GM12872 (cell line): ENCODE results near the gene PIGU.
A peak's percentile ranks its signal among the peaks of the same experiment; 100 is the strongest.

Experiments used
- TF ChIP-seq, protein P1 (sequence below): IDR thresholded peaks from 3 replicates; pipeline ENCODE4 v1.5.1; 2011; ENCODE audit warnings: low read depth, mild to moderate bottlenecking, low read length, moderate library complexity; ENCODE audit not compliant: insufficient read depth

The PIGU gene

DNA sequence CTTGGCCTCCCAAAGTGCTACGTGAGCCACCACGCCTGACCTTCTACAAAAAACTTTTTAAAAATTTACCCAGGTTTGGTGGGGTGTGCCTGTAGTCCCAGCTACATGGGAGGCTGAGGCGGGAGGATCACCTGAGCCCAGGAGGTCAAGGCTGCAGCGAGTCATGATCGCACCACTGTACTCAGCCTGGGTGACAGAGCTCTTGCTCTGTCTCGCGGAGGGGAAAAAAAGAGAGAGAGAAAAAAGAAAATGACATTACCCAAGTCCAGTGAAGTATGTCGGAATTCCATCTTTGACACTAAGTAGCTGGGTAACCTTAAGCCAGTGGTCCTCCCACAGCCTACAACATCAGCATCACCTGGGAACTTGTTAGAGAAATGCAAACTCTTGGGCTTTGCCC lies 137.1 kb downstream of the PIGU start:
- TF ChIP-seq, protein P1, sequence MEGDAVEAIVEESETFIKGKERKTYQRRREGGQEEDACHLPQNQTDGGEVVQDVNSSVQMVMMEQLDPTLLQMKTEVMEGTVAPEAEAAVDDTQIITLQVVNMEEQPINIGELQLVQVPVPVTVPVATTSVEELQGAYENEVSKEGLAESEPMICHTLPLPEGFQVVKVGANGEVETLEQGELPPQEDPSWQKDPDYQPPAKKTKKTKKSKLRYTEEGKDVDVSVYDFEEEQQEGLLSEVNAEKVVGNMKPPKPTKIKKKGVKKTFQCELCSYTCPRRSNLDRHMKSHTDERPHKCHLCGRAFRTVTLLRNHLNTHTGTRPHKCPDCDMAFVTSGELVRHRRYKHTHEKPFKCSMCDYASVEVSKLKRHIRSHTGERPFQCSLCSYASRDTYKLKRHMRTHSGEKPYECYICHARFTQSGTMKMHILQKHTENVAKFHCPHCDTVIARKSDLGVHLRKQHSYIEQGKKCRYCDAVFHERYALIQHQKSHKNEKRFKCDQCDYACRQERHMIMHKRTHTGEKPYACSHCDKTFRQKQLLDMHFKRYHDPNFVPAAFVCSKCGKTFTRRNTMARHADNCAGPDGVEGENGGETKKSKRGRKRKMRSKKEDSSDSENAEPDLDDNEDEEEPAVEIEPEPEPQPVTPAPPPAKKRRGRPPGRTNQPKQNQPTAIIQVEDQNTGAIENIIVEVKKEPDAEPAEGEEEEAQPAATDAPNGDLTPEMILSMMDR: no peak

DNA sequence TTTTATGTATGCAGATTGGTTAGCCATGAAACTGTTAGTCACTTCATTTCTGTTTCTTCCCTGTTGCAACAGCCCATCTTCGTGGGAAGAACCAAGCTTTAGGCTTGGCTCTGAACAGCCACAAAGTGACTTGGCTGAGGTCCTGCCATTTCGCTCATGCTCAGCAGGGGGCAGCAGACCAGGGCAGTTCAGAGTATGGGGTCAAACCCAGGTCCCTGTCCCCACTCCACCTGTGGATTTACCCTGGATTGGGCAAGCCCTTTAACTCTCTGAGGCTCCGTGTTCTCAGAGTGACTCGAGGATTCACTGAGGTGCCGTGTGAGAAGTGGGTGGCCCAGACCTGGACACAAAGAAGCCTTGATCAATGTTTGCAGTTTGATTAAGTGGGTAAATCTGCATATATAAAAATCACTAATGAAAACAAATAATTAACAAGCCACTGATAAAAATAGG lies 138.2 kb downstream of the PIGU start:
- TF ChIP-seq, protein P1: peak; percentile 95

DNA sequence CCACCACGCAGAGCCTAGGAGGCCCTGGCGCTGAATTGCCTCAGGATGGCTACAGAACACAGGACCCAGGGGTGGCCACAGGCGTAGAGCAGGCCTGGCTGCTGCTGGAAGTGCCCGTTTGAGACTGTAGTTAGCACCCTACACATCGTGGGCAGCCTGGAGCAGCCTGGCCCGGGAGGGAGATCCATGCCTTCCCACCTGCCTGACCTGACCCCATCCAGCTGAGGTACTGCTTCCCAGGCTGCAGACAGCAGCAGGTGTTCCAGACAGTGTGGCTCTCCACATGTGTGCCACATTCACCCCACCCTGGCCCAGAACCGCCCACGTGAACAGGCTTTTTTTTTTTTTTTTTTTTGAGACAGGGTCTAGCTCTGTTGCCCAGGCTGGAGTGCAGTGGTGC lies 139.2 kb downstream of the PIGU start:
- TF ChIP-seq, protein P1: no peak

DNA sequence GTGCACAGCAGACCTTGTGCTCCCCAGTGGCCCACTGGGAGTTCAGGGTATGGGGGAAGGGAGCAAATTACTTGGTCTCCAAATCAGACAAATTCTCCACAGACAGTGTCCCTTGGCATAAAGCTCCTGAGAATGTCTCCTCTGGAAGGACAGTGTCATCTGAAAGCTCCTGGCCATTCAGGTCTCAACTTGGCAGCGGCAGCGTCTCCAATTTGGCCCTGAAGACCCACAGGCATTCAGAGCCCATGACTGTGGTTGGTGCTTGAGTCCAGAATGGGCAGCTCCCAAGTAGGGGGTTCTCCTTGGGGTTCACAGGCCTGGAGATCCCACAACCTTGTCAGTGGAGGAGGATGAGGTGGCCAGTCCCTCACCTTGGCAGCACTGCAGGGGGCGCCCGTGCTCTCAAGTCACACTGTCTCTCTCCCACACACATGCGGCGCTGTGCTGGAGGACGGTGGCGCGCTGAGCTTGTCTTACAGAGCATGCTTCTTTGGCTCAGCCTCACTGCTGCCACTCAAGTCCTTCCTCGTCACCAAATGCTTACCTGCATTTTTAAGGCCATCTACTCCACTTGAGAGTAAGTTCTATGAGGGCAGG lies 140.0 kb downstream of the PIGU start:
- TF ChIP-seq, protein P1: peak; percentile 48

DNA sequence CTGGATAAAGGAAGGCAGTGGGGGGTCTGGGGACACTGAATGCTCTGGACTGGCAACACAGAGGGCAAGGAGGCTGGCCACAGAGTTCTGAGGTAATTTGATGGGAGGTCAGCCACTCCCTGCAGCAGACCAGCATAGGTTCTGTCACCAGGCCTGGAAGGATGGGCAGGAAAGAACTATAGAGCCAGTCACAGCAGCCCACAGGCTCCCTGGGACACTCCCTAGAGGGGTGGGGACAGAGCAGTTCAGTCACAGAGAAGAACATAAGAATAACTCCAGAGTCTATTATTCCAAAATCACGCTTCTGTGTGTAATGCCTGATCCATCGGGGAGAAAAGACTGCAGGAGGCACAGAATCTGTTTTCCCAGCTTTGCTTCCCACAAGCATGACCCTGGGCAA lies 141.0 kb downstream of the PIGU start:
- TF ChIP-seq, protein P1: no peak

DNA sequence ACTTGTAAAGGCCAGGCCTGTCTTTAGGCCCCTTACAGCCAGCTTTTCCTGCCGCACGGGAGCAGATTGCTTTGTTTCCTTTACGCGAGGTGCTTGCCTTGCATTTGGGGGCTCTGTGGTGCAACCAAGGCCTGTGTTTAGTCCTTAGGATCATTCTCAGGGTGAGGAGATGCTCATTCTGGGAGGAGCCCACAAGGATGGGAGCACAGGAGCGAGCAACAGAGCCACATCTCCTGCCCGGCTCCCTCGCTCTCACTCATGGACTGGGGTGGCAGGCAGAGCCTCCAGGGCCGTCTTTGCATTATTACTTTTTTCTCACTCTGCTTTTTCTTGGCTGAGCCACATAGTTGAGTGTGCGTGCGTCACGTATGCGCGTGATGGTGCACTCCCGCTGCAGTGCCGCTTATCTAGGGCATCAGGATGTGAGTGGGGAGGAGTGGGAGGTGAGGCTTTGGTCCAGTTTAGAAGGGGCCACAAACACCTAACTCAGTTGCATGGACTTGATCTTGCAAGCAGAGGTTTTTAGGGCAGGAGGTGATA lies 141.5 kb downstream of the PIGU start:
- TF ChIP-seq, protein P1: no peak

DNA sequence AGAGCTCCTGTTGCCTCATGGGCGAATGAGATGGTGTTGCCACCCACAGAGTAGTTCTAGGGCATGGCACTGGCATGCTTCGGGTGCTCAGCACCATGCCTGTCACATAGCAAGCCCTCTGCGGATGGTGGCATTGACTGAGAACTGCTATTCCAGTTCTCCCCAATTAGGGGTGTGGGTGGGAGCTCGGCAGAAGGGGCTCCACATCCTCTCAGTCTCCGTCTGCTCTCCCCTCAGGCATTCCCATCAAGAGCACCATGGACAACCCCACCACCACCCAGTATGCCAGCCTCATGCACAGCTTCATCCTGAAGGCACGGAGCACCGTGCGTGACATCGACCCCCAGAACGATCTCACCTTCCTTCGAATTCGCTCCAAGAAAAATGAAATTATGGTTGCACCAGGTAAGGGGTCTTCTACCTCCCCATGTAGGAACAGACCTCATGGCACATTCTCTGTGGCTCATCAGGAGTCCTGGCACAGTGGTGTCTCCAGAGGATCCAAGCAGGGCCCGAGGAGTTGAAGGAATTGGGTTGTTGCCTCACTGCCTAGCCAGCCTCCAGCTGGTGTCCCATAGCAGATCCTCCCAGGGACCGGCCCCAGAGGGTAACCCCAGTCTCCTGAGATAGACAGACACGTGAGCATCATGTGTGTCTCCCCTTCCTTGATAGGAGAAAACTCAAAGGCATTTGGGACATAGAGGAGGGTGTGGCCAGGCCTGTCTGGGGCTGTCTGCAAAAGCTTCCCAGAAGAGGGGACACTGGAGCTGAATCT lies 142.3 kb downstream of the PIGU start:
- TF ChIP-seq, protein P1: no peak
